ENCODE measurements around the gene ANKRD60.

Gene ANKRD60

GRCh38 chr20:58251348-58251978 lies 23.0 kb upstream of the ANKRD60 start:
- H3K27me3 ChIP-seq (ENCODE audit: control insufficient read depth in 1 of 2, insufficient read depth in 1 of 2, low read length in 2 of 2), result no peaks in the 10 kb centered on the region
- DNase-seq, result no peak
- no peak overlapping the region for H3K18ac ChIP-seq (ENCODE audit: low read depth in 1 of 2, low read length in 2 of 2)
- H3K27ac ChIP-seq (ENCODE audit: low read length, poor library complexity, severe bottlenecking), result no peak overlapping the region
- H4K91ac ChIP-seq (ENCODE audit: low read length), result no peak overlapping the region
- H3K4me3 ChIP-seq (ENCODE audit: insufficient read depth in 1 of 2, low read depth in 1 of 2, low read length in 2 of 2), result no peak overlapping the region
- no peak overlapping the region for H2BK5ac ChIP-seq (ENCODE audit: low read depth, low read length, poor library complexity, severe bottlenecking)
- H3K4ac ChIP-seq (ENCODE audit: low read depth in 1 of 2, low read length in 2 of 2), result no peak overlapping the region
- 80% methylated on average over 6 of the region's 8 CpGs for WGBS
- H2AK5ac ChIP-seq (ENCODE audit: low read length, severe bottlenecking), result no peak overlapping the region
- H3K79me1 ChIP-seq (replicated peaks; ENCODE audit: low read length, poor library complexity, severe bottlenecking), result peaks cover 27% of the 10 kb centered on the region
- no peak overlapping the region for H2BK12ac ChIP-seq (ENCODE audit: low read length in 2 of 2)
- H3K4me1 ChIP-seq (ENCODE audit: control insufficient read depth, insufficient read depth, low read depth, low read length), result no peaks in the 10 kb centered on the region
- no peak overlapping the region for H2BK15ac ChIP-seq (ENCODE audit: low read depth, poor library complexity, severe bottlenecking)
- H4K8ac ChIP-seq (ENCODE audit: low read length), result no peak overlapping the region
- no peak overlapping the region for H2BK120ac ChIP-seq (ENCODE audit: low read depth, low read length)
- no peak overlapping the region for H3K4me2 ChIP-seq (ENCODE audit: low read length, poor library complexity, severe bottlenecking)
- H3K9me3 ChIP-seq (ENCODE audit: control insufficient read depth, low read length), result no peaks in the 10 kb centered on the region
- no peak overlapping the region for H3K23ac ChIP-seq (ENCODE audit: low read length in 2 of 2)
- peak overlapping the region; percentile 20 for H3K9ac ChIP-seq (ENCODE audit: low read length)
- no peak overlapping the region for H3K14ac ChIP-seq (ENCODE audit: low read length in 2 of 2)
- H2AFZ ChIP-seq (ENCODE audit: low read depth, low read length), result no peak overlapping the region
- H3K36me3 ChIP-seq (ENCODE audit: control insufficient read depth in 1 of 2, insufficient read depth in 2 of 2, low read depth in 1 of 2, low read length in 2 of 2), result peaks cover 24 to 57% of the 10 kb centered on the region in 2 experiments

GRCh38 chr20:58246346-58246745 lies 17.9 kb upstream of the ANKRD60 start:
- no peak overlapping the region for H3K4ac ChIP-seq (ENCODE audit: low read depth in 1 of 2, low read length in 2 of 2)
- no peak overlapping the region for H2BK5ac ChIP-seq (ENCODE audit: low read depth, low read length, poor library complexity, severe bottlenecking)
- peaks cover 36% of the 10 kb centered on the region for H3K79me1 ChIP-seq (replicated peaks; ENCODE audit: low read length, poor library complexity, severe bottlenecking)
- no peak overlapping the region for H3K18ac ChIP-seq (ENCODE audit: low read depth in 1 of 2, low read length in 2 of 2)
- no peak overlapping the region for H3K14ac ChIP-seq (ENCODE audit: low read length in 2 of 2)
- H3K23ac ChIP-seq (ENCODE audit: low read length in 2 of 2), result no peak overlapping the region
- H3K27me3 ChIP-seq (ENCODE audit: control insufficient read depth in 1 of 2, insufficient read depth in 1 of 2, low read length in 2 of 2), result peaks cover 0 to under 1% of the 10 kb centered on the region in 2 experiments
- H4K91ac ChIP-seq (ENCODE audit: low read length), result no peak overlapping the region
- H3K9me3 ChIP-seq (ENCODE audit: control insufficient read depth, low read length), result no peaks in the 10 kb centered on the region
- no peak overlapping the region for H4K8ac ChIP-seq (ENCODE audit: low read length)
- H2BK120ac ChIP-seq (ENCODE audit: low read depth, low read length), result no peak overlapping the region
- H2AFZ ChIP-seq (ENCODE audit: low read depth, low read length), result no peak overlapping the region
- peaks cover 47 to 93% of the 10 kb centered on the region in 2 experiments for H3K36me3 ChIP-seq (ENCODE audit: control insufficient read depth in 1 of 2, insufficient read depth in 2 of 2, low read depth in 1 of 2, low read length in 2 of 2)
- 91% methylated on average over 7 of the region's 9 CpGs for WGBS
- no peak overlapping the region for H3K27ac ChIP-seq (ENCODE audit: low read length, poor library complexity, severe bottlenecking)
- DNase-seq, result peak; percentile 34
- no peaks in the 10 kb centered on the region for H3K4me1 ChIP-seq (ENCODE audit: control insufficient read depth, insufficient read depth, low read depth, low read length)
- no peak overlapping the region for H2BK12ac ChIP-seq (ENCODE audit: low read length in 2 of 2)
- no peak overlapping the region for H2BK15ac ChIP-seq (ENCODE audit: low read depth, poor library complexity, severe bottlenecking)
- H3K4me2 ChIP-seq (ENCODE audit: low read length, poor library complexity, severe bottlenecking), result no peak overlapping the region
- no peak overlapping the region for H3K9ac ChIP-seq (ENCODE audit: low read length)
- H3K4me3 ChIP-seq (ENCODE audit: insufficient read depth in 1 of 2, low read depth in 1 of 2, low read length in 2 of 2), result no peak overlapping the region
- no peak overlapping the region for H2AK5ac ChIP-seq (ENCODE audit: low read length, severe bottlenecking)

- H3K9me3 ChIP-seq (ENCODE audit: control insufficient read depth, low read length), result no peaks in the 10 kb centered on the region
- H3K4me3 ChIP-seq (ENCODE audit: insufficient read depth in 1 of 2, low read depth in 1 of 2, low read length in 2 of 2), result no peak overlapping the region
- over 99% methylated on average over 8 of the region's 8 CpGs for WGBS
Observed at GRCh38 chr20:58245931-58246330, 17.5 kb upstream of the ANKRD60 start.

GRCh38 chr20:58245181-58245891 lies 16.9 kb upstream of the ANKRD60 start:
- Histone ChIP-seq H3K9me3 (ENCODE audit: control insufficient read depth, low read length) (no peaks in the 10 kb centered on the region), H3K27me3 (ENCODE audit: control insufficient read depth in 1 of 2, insufficient read depth in 1 of 2, low read length in 2 of 2) (peaks cover 0 to 7% of the 10 kb centered on the region in 2 experiments), H3K79me1 (replicated peaks; ENCODE audit: low read length, poor library complexity, severe bottlenecking) (peaks cover 29% of the 10 kb centered on the region), H3K4me2 (ENCODE audit: low read length, poor library complexity, severe bottlenecking) (no peak overlapping the region), H2AK5ac (ENCODE audit: low read length, severe bottlenecking) (no peak overlapping the region), H4K8ac (ENCODE audit: low read length) (no peak overlapping the region), H3K4ac (ENCODE audit: low read depth in 1 of 2, low read length in 2 of 2) (no peak overlapping the region), H3K14ac (ENCODE audit: low read length in 2 of 2) (no peak overlapping the region), H3K4me3 (ENCODE audit: insufficient read depth in 1 of 2, low read depth in 1 of 2, low read length in 2 of 2) (no peak overlapping the region), H2AFZ (ENCODE audit: low read depth, low read length) (no peak overlapping the region), H2BK15ac (ENCODE audit: low read depth, poor library complexity, severe bottlenecking) (no peak overlapping the region), H3K27ac (ENCODE audit: low read length, poor library complexity, severe bottlenecking) (no peak overlapping the region), H4K91ac (ENCODE audit: low read length) (no peak overlapping the region), H3K36me3 (ENCODE audit: control insufficient read depth in 1 of 2, insufficient read depth in 2 of 2, low read depth in 1 of 2, low read length in 2 of 2) (peaks cover 42 to 92% of the 10 kb centered on the region in 2 experiments), H3K4me1 (ENCODE audit: control insufficient read depth, insufficient read depth, low read depth, low read length) (no peaks in the 10 kb centered on the region), H3K18ac (ENCODE audit: low read depth in 1 of 2, low read length in 2 of 2) (no peak overlapping the region), H2BK5ac (ENCODE audit: low read depth, low read length, poor library complexity, severe bottlenecking) (no peak overlapping the region), H2BK12ac (ENCODE audit: low read length in 2 of 2) (no peak overlapping the region), H2BK120ac (ENCODE audit: low read depth, low read length) (no peak overlapping the region), H3K9ac (ENCODE audit: low read length) (no peak overlapping the region), H3K23ac (ENCODE audit: low read length in 2 of 2) (no peak overlapping the region)
- DNase-seq, result no peak
- 92% methylated on average over 8 of the region's 10 CpGs for WGBS

More at GRCh38 chr20:58245931-58246330, 17.5 kb upstream of the ANKRD60 start:
- peaks cover 33% of the 10 kb centered on the region for H3K79me1 ChIP-seq (replicated peaks; ENCODE audit: low read length, poor library complexity, severe bottlenecking)
- H3K23ac ChIP-seq (ENCODE audit: low read length in 2 of 2), result no peak overlapping the region
- no peak overlapping the region for H2AFZ ChIP-seq (ENCODE audit: low read depth, low read length)
- H3K9ac ChIP-seq (ENCODE audit: low read length), result no peak overlapping the region
- H3K4ac ChIP-seq (ENCODE audit: low read depth in 1 of 2, low read length in 2 of 2), result no peak overlapping the region
- no peak overlapping the region for H4K8ac ChIP-seq (ENCODE audit: low read length)
- peaks cover 45 to 92% of the 10 kb centered on the region in 2 experiments for H3K36me3 ChIP-seq (ENCODE audit: control insufficient read depth in 1 of 2, insufficient read depth in 2 of 2, low read depth in 1 of 2, low read length in 2 of 2)
- H2BK120ac ChIP-seq (ENCODE audit: low read depth, low read length), result no peak overlapping the region
- DNase-seq, result no peak
- no peak overlapping the region for H4K91ac ChIP-seq (ENCODE audit: low read length)
- no peaks in the 10 kb centered on the region for H3K4me1 ChIP-seq (ENCODE audit: control insufficient read depth, insufficient read depth, low read depth, low read length)
- H3K27me3 ChIP-seq (ENCODE audit: control insufficient read depth in 1 of 2, insufficient read depth in 1 of 2, low read length in 2 of 2), result peaks cover 0 to 5% of the 10 kb centered on the region in 2 experiments
- H2AK5ac ChIP-seq (ENCODE audit: low read length, severe bottlenecking), result no peak overlapping the region
- no peak overlapping the region for H3K4me2 ChIP-seq (ENCODE audit: low read length, poor library complexity, severe bottlenecking)
- no peak overlapping the region for H3K27ac ChIP-seq (ENCODE audit: low read length, poor library complexity, severe bottlenecking)
- no peak overlapping the region for H2BK15ac ChIP-seq (ENCODE audit: low read depth, poor library complexity, severe bottlenecking)
- no peak overlapping the region for H3K14ac ChIP-seq (ENCODE audit: low read length in 2 of 2)
- no peak overlapping the region for H2BK5ac ChIP-seq (ENCODE audit: low read depth, low read length, poor library complexity, severe bottlenecking)
- H3K18ac ChIP-seq (ENCODE audit: low read depth in 1 of 2, low read length in 2 of 2), result no peak overlapping the region
- H2BK12ac ChIP-seq (ENCODE audit: low read length in 2 of 2), result no peak overlapping the region
